A549 (cell line): Measurements from ENCODE around the gene INCA1. TPM values are rescaled to one million over a fixed set of nuclear protein-coding genes. Genes with fewer than 3 reads are reported as not detected.

Experiments
- ATAC-seq, 2 experiments: fragments of 200-7000 bp in 1 of 2; fragments of >200 bp in 1 of 2; cut with Nextera tagmentation in 1 of 2; cut with Tn5 transposase in 1 of 2; 3 replicates each; pipeline versions ENCODE4 v1.8.0 to v1.9.1; 2018 to 2020; ENCODE audit warnings: mild to moderate bottlenecking in 1 of 2, moderate library complexity in 1 of 2
- CTCF ChIA-PET: fragments of 300-600 bp; sonication (Branson Sonifier 250); formaldehyde crosslinking; extraction: SDS; loops from one replicate; lab custom pipeline; 2021; ENCODE audit warnings: antibody characterized with exemption, inconsistent platforms; lab: Yijun Ruan, JAX
- POLR2A ChIA-PET: fragments of 350-600 bp; formaldehyde crosslinking; extraction: SDS; loops from one replicate; lab custom pipeline; 2021; ENCODE audit warnings: antibody characterized with exemption, inconsistent platforms; lab: Yijun Ruan, JAX
- DNase-seq, 2 experiments: peaks; one replicate each; pipeline versions ENCODE4 v3.0.0 to v3.0.0-alpha.2; 2011 to 2016; ENCODE audit warnings: low read depth in 1 of 2, low spot score in 1 of 2
- FAIRE-seq: peaks from 2 replicates; lab custom pipeline; 2011; peaks lifted over from hg19 to GRCh38; lab: Jason Lieb, UNC
- H3K27ac ChIP-seq, 2 experiments: fragments of >200 bp; sonication (Bioruptor Twin); formaldehyde crosslinking; 3 replicates each; pipeline ENCODE4 v1.5.1; 2016 to 2017
- H3K4me1 ChIP-seq: fragments of >200 bp; sonication (Bioruptor Twin); formaldehyde crosslinking; 3 replicates; pipeline ENCODE4 v1.6.1; 2016
- H3K4me2 ChIP-seq: fragments of >200 bp; sonication (Bioruptor Twin); formaldehyde crosslinking; 3 replicates; pipeline ENCODE4 v1.6.1; 2016
- H3K4me3 ChIP-seq: fragments of >200 bp; sonication (Bioruptor Twin); formaldehyde crosslinking; 3 replicates; pipeline ENCODE4 v1.5.1; 2016
- H3K9me3 ChIP-seq: fragments of >200 bp; sonication (Bioruptor Twin); formaldehyde crosslinking; 3 replicates; pipeline ENCODE4 v1.6.1; 2016
- BHLHE40 ChIP-seq: IDR thresholded peaks from 2 replicates; pipeline ENCODE4 v1.6.1; 2012; ENCODE audit warnings: low read depth, low read length, inconsistent platforms
- CBX8 ChIP-seq: fragments of 200-600 bp; sonication (generic); IDR thresholded peaks from 2 replicates; pipeline ENCODE4 v1.6.1; 2016
- CEBPB ChIP-seq, 2 experiments: fragments of >200 bp in 1 of 2; sonication (Bioruptor Twin) in 1 of 2; formaldehyde crosslinking in 1 of 2; IDR thresholded peaks; 2 replicates each; pipeline ENCODE4 v1.6.1; 2012 to 2016
- CHD2 ChIP-seq: fragments of 150-350 bp; IDR thresholded peaks from 2 replicates; pipeline ENCODE4 v1.6.1; 2014; ENCODE audit warnings: low read length; ENCODE audit not compliant: partially characterized antibody
- CHD4 ChIP-seq: fragments of 200-600 bp; sonication (generic); IDR thresholded peaks from 2 replicates; pipeline ENCODE4 v1.6.1; 2016; ENCODE audit warnings: antibody characterized with exemption, mild to moderate bottlenecking, borderline replicate concordance
- EHMT2 ChIP-seq: fragments of 200-600 bp; sonication (generic); IDR thresholded peaks from 2 replicates; pipeline ENCODE4 v1.6.1; 2016; ENCODE audit warnings: antibody characterized with exemption, low read depth, mild to moderate bottlenecking, moderate library complexity
- ESRRA ChIP-seq: fragments of 150-350 bp; IDR thresholded peaks from 2 replicates; pipeline ENCODE4 v1.6.1; 2014; ENCODE audit warnings: mild to moderate bottlenecking, low read length, borderline replicate concordance
- FOXS1 ChIP-seq: fragments of 250-450 bp; sonication (Bioruptor Pico); IDR thresholded peaks from 2 replicates; pipeline ENCODE4 v1.5.0; 2020; ENCODE audit warnings: mild to moderate bottlenecking, moderate library complexity
- GATA3 ChIP-seq: IDR thresholded peaks from 2 replicates; pipeline ENCODE4 v1.6.1; 2012; ENCODE audit warnings: borderline replicate concordance
- HDAC2 ChIP-seq: fragments of 200-600 bp; sonication (generic); IDR thresholded peaks from 2 replicates; pipeline ENCODE4 v1.6.1; 2016
- HES2 ChIP-seq: fragments of >200 bp; sonication (Bioruptor Twin); formaldehyde crosslinking; IDR thresholded peaks from 2 replicates; pipeline ENCODE4 v1.6.1; 2016
- HOXB13 ChIP-seq: fragments of 250-450 bp; sonication (Bioruptor Pico); IDR thresholded peaks from 2 replicates; pipeline ENCODE4 v1.5.0; 2020; ENCODE audit warnings: low read depth, mild to moderate bottlenecking, moderate library complexity
- JUNB ChIP-seq: fragments of >200 bp; sonication (Bioruptor Twin); formaldehyde crosslinking; IDR thresholded peaks from 2 replicates; pipeline ENCODE4 v1.6.1; 2016
- KDM5A ChIP-seq: fragments of 200-600 bp; sonication (generic); IDR thresholded peaks from 2 replicates; pipeline ENCODE4 v1.6.1; 2016; ENCODE audit warnings: antibody characterized with exemption, mild to moderate bottlenecking
- MYC ChIP-seq: IDR thresholded peaks from 2 replicates; pipeline ENCODE4 v1.6.1; 2012; ENCODE audit warnings: mild to moderate bottlenecking, inconsistent platforms, low read length, improper control_type of control experiment, borderline replicate concordance
- NFE2L2 ChIP-seq: fragments of 150-350 bp; conservative IDR thresholded peaks from 2 replicates; pipeline ENCODE4 v1.6.1; 2014; ENCODE audit warnings: low read length
- NR3C1 ChIP-seq: fragments of >200 bp; sonication (Bioruptor Twin); formaldehyde crosslinking; IDR thresholded peaks from 3 replicates; pipeline ENCODE4 v1.6.1; 2017
- PHF8 ChIP-seq: fragments of 200-600 bp; sonication (generic); IDR thresholded peaks from 2 replicates; pipeline ENCODE4 v1.6.1; 2016; ENCODE audit warnings: low read depth, mild to moderate bottlenecking, antibody characterized with exemption, moderate library complexity, borderline replicate concordance
- POLR2AphosphoS2 ChIP-seq: conservative IDR thresholded peaks from 2 replicates; pipeline ENCODE4 v1.6.1; 2012; ENCODE audit warnings: low read length, improper control_type of control experiment, inconsistent platforms
- RAD21 ChIP-seq, 2 experiments: fragments of >200 bp in 1 of 2; sonication (Bioruptor Twin) in 1 of 2; formaldehyde crosslinking in 1 of 2; IDR thresholded peaks in 1 of 2; conservative IDR thresholded peaks in 1 of 2; 2 replicates in 1 of 2; 3 replicates in 1 of 2; pipeline ENCODE4 v1.6.1; 2012 to 2018; ENCODE audit warnings: inconsistent platforms in 1 of 2
- SMC3 ChIP-seq: fragments of >200 bp; sonication (Bioruptor Twin); formaldehyde crosslinking; IDR thresholded peaks from 3 replicates; pipeline ENCODE4 v1.6.1; 2018; ENCODE audit warnings: inconsistent platforms
- TFCP2L1 ChIP-seq: fragments of 250-450 bp; sonication (Bioruptor Pico); IDR thresholded peaks from 2 replicates; pipeline ENCODE4 v1.5.0; 2021; ENCODE audit warnings: mild to moderate bottlenecking
- TP53 ChIP-seq: fragments of 250-450 bp; sonication (Bioruptor Pico); IDR thresholded peaks from 2 replicates; pipeline ENCODE4 v1.5.0; 2021; ENCODE audit warnings: mild to moderate bottlenecking, moderate library complexity
- ZC3H11A ChIP-seq: fragments of 450-650 bp; IDR thresholded peaks from 2 replicates; pipeline ENCODE4 v1.6.1; 2014; ENCODE audit warnings: antibody characterized with exemption, mild to moderate bottlenecking
- ZFP36 ChIP-seq: fragments of 450-650 bp; IDR thresholded peaks from 2 replicates; pipeline ENCODE4 v1.6.1; 2014; ENCODE audit warnings: borderline replicate concordance; ENCODE audit not compliant: partially characterized antibody
- ZNF302 ChIP-seq: fragments of 250-450 bp; sonication (Bioruptor Pico); IDR thresholded peaks from 2 replicates; pipeline ENCODE4 v1.9.0; 2021; ENCODE audit warnings: inconsistent platforms, mild to moderate bottlenecking, moderate library complexity
- WGBS: methylation state at CpG from one replicate; pipeline ENCODE4 v1.1.6; 2017; ENCODE audit errors: missing lambda C conversion rate; 5-methylcytosine and 5-hydroxymethylcytosine counted together
- polyA plus RNA-seq, 4 experiments: library from polyadenylated mRNA; depleted of rRNA in 3 of 4; stranded (reverse); fragments of >200 nt; fragmentation: RNase III in 1 of 4; extraction: RNeasy Plus Mini Kit Qiagen cat#74134 plus additional on column Dnase treatment in 1 of 4; gene quantifications; 2 replicates in 3 of 4; 3 replicates in 1 of 4; pipeline ENCODE4 v1.2.3, GENCODE V29; 2011 to 2017
- TF ChIP-seq, protein P1 (sequence below): IDR thresholded peaks from 2 replicates; pipeline ENCODE4 v1.6.1; 2012
- TF ChIP-seq, protein P2 (sequence below): fragments of >200 bp; sonication (Bioruptor Twin); formaldehyde crosslinking; IDR thresholded peaks from 3 replicates; pipeline ENCODE4 v1.6.1; 2016

Gene INCA1
- polyA plus RNA-seq, 2 of the 4 experiments (the other 2 are of a cell fraction), result 0.66 to 1.1 TPM

DNA sequence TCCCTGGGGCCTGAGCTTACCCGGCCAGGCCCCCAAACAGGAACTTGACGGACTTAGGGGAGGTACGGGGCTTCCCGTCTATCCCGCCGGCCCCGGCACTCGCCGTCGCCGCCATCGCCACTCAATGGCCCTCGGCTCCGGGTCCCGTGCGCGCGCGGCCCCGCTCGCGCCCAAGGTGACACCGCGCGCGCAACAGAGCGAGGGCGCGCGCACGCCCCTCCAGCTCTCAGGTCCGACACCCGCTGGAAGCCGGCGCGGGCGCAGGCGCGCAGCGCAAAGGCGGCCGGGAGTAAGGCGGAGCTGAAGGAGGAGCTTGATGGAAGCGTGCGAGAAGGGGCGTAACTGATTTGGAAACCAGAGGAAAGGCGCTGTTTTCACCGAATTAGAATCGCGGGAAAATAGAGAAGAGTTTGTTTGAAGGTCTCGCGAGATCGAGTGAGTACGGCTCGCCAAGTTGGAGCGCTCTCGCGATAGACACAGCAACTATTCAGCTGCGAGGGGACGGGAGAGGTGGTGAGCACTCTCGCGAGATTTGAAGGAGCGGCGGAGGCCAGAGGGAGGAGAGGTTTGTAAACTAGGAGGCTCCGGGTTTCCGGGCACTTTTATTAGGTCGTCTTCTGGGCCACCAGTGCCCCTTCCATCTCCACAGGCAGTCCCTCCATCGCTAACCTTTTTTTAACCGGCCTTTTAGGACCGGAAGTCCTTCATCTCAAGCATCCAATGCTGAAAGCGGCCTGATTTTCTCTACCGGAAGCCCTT, 57.3 kb downstream of the INCA1 start, which contains the start of the genes RNF167 and SLC25A11 (continued):
- TF ChIP-seq, protein P1, sequence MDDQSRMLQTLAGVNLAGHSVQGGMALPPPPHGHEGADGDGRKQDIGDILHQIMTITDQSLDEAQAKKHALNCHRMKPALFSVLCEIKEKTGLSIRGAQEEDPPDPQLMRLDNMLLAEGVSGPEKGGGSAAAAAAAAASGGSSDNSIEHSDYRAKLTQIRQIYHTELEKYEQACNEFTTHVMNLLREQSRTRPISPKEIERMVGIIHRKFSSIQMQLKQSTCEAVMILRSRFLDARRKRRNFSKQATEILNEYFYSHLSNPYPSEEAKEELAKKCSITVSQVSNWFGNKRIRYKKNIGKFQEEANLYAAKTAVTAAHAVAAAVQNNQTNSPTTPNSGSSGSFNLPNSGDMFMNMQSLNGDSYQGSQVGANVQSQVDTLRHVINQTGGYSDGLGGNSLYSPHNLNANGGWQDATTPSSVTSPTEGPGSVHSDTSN, result peak; percentile 21; the same call in 1 of the 2 replicates
- no peak for TF ChIP-seq HOXB13 (CRISPR knock-in tag)
- TF ChIP-seq RAD21 (conservative IDR thresholded peaks at IDR 0.05 in 1 of 2, IDR thresholded peaks at IDR 0.05 in 1 of 2), result 0 out of 5 replicates have a peak, but pooled peaks of 1 of the 2 experiments have one; percentile 5
- TF ChIP-seq NR3C1, result no peak
- peak; percentile 87 for TF ChIP-seq PHF8
- peak; percentile 68; the same call in 1 of the 2 replicates for TF ChIP-seq MYC
- no peak for TF ChIP-seq HES2
- TF ChIP-seq FOXS1 (CRISPR knock-in tag), result no peak
- peak; percentile 77 for TF ChIP-seq BHLHE40
- TF ChIP-seq KDM5A, result peak; percentile 71; the same call in 1 of the 2 replicates
- TF ChIP-seq ESRRA, result 0 out of 2 replicates have a peak, but pooled peaks have one; percentile 51
- TF ChIP-seq GATA3, result peak; percentile 95
- no peak for TF ChIP-seq POLR2AphosphoS2
- no peak for TF ChIP-seq TP53 (CRISPR knock-in tag)
- no peak for TF ChIP-seq CBX8
- TF ChIP-seq ZFP36, result no peak
- no peak for TF ChIP-seq HDAC2
- no peak for TF ChIP-seq EHMT2
- peak in 1 of 2 experiments; percentile 24; a peak in 1 of 4 replicates for TF ChIP-seq CEBPB (IDR thresholded peaks at IDR 0.05)

DNA sequence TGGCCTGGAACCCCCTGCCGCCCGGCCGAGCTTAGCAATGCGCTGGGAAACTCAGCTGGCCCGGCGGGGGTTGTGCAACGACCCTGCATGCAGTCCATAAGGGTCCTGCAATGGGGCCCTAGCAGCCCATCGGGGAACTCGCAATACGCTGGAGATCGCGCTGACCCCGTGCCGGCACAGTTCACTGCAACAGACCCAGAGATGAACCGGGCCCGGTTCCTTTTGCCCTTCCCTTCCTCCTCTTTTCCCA, 57.9 kb downstream of the INCA1 start:
- DNase-seq (no peak), FAIRE-seq (no peak), ATAC-seq (no peak)
- TF ChIP-seq CHD2, result no peak
- TF ChIP-seq TP53 (CRISPR knock-in tag), result 0 out of 2 replicates have a peak, but pooled peaks have one; percentile 50
- Histone ChIP-seq H3K4me1 (peaks cover 44% of the 10 kb centered on the region), H3K4me3 (peak overlapping the region; percentile 85), H3K9me3 (no peaks in the 10 kb centered on the region), H3K27ac (peak overlapping the region; percentile 89 to 93), H3K4me2 (peak overlapping the region; percentile 94)
- CTCF ChIA-PET, result interaction anchor here (0.5 to 3.5 kb wide), 16 partner anchors 10 to 149 kb away, joined by 3 to 33 read pairs (median 6); partner anchors contain the start of genes CAMTA2, CHRNE and SPAG7
- POLR2A ChIA-PET, result interaction anchor here (0.6 to 3.2 kb wide), 19 partner anchors 8 to 230 kb away, joined by 3 to 83 read pairs (median 6); partner anchors contain the start of genes ARRB2, CAMTA2, CHRNE and ENO3
- 1% methylated on average over 10 of the region's 16 CpGs for WGBS

DNA sequence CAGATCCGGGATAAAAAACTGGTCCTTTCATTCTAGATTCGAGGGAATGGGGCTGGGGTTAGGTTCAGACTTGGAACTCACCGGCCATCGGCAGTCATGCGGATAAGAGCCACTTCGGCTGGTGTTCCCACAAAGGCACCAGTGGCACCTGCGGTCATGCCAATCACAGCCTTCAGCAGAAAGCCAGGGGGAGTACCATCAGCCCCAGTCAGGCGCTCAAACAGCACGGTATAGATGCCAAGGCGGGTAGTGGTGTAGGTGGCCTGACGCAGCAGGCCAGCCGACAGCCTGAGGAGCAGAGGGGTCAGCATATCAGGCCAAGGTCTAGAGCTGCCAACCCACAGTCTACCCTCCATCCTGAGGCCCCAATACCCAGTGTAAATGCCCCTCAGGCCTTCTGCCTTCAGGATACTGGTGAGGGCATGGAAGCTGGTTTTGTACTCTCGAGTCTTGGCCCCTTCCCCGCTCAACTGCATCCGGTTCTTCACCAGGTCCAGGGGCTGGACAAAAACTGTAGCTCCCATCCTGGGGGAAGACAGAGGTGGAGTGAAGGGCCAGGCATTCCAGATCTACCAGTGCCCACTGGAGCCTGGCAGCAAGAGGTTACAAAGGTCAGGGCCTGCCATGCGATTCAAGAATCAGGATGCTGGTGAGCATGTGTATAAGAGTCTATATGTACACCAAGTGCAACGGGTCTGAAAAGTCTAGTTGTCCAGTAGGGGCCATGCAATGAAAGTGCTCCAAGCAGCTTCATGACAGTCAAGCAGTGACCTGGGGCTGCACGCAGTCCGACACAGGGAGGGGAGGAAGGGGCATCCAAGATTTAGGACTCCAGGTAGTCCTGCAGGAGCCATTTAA, 58.4 kb downstream of the INCA1 start:
- peak overlapping the region; percentile 94 for H3K4me2 ChIP-seq
- ATAC-seq (no peak), DNase-seq (no peak), FAIRE-seq (no peak)
- peak overlapping the region; percentile 85 for H3K4me3 ChIP-seq
- POLR2A ChIA-PET, result interaction anchor here (1.0 to 3.2 kb wide), 9 partner anchors 11 to 207 kb away, joined by 3 to 83 read pairs (median 6); partner anchors contain the start of genes ENO3, PFN1 and SPAG7
- H3K4me1 ChIP-seq, result peaks cover 38% of the 10 kb centered on the region
- peak overlapping the region; percentile 89 to 93 for H3K27ac ChIP-seq
- WGBS, result 69% methylated on average over 19 of the region's 19 CpGs
- CTCF ChIA-PET, result interaction anchor here (0.5 to 3.5 kb wide), 16 partner anchors 10 to 149 kb away, joined by 3 to 33 read pairs (median 6); partner anchors contain the start of genes CAMTA2, CHRNE and SPAG7
- no peaks in the 10 kb centered on the region for H3K9me3 ChIP-seq
- no peak for TF ChIP-seq ZNF302
- TF ChIP-seq ZC3H11A, result no peak
- no peak for TF ChIP-seq TFCP2L1 (CRISPR knock-in tag)
- TF ChIP-seq NFE2L2, result no peak
- TF ChIP-seq FOXS1 (CRISPR knock-in tag), result no peak
- no peak for TF ChIP-seq SMC3
- TF ChIP-seq EHMT2, result no peak
- no peak for TF ChIP-seq CHD4
- no peak for TF ChIP-seq JUNB
- TF ChIP-seq, protein P2, sequence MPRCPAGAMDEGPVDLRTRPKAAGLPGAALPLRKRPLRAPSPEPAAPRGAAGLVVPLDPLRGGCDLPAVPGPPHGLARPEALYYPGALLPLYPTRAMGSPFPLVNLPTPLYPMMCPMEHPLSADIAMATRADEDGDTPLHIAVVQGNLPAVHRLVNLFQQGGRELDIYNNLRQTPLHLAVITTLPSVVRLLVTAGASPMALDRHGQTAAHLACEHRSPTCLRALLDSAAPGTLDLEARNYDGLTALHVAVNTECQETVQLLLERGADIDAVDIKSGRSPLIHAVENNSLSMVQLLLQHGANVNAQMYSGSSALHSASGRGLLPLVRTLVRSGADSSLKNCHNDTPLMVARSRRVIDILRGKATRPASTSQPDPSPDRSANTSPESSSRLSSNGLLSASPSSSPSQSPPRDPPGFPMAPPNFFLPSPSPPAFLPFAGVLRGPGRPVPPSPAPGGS, result no peak
- TF ChIP-seq BHLHE40, result no peak
